ENCODE results near the gene TSNAX. TPM values are rescaled to one million over a fixed set of nuclear protein-coding genes. Genes with fewer than 3 reads are reported as not detected.

Gene TSNAX
- total RNA-seq, 4 donors from 2014 or later: 24.4 to 37.4 (median 33.5) TPM

DNA sequence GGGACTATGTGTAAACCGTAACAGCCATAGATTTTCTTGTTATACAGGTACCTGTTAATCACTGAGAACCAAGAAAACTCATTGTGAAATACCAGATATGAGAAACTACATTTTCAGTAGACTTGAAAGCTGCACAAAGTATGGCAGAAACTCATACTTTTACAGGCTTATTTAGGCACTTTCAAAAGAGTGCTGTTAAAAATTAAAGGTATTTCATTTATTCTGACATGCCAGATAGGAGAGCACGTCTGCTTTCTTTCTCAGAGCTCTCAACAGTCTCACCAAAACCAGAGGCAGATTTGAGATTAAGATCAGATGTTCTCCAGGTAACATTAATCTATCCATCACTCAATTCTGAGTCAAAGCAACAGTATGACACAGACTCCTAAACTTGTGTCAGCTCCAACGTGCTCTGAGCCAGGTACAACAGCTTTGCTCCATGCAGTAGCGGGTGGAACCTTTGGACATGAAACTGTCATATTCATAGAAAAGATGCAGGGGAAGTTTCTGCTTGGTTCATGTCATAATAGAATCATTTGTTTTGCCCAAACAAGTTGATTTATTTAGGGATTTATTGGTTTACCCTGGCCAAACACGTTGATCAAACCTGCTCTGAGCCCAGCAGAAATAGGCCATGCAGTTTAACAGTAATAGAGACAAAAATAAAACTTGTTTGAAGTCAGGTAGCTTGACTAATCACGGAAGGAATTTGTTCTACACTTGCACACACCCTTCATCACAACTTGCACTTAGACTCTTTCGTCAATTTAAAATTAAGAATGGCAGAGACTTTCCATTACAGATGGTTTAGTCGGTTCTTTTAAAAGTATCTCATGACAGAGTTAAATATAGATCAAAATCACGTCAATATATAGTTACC, 20.8 kb upstream of the TSNAX start:
- no peak overlapping the region for H3K27ac ChIP-seq
- H3K36me3 ChIP-seq: no peaks in the 10 kb centered on the region
- H3K4me3 ChIP-seq: no peak overlapping the region
- peaks cover 0 to 4% (median 0%) of the 10 kb centered on the region in 3 donors for H3K9me3 ChIP-seq
- WGBS, 2 donors (ENCODE audit: low coverage in 1 of 2): 60 to 72% methylated on average over 9 of the region's 9 CpGs
- H3K4me1 ChIP-seq: no peaks in the 10 kb centered on the region
- no peak for ATAC-seq
- no peaks in the 10 kb centered on the region for H3K27me3 ChIP-seq
- no peak for TF ChIP-seq POLR2AphosphoS5 (IDR thresholded peaks at IDR 0.05)
- no peak for TF ChIP-seq POLR2A (IDR thresholded peaks at IDR 0.05)

DNA sequence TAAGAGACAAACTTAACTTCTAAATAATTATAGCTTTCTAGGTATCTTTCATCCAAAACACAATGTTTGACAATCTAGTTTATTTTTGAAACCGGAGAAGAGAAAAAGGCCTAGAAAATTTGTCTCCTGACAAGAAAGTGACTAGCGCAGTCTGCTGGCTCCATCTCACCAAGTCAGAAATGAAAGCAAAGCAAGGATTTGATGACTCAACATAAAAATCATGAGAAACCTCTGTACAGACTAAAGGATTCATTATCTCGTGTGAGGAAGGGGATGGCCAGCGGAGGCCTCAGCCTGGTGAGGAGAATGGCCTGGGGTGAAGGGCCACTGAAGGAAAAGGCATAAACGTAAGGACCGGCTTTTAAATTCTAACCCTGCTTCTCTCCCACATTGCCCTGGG, 20.0 kb upstream of the TSNAX start:
- Histone ChIP-seq H3K4me3 (no peak overlapping the region), H3K27ac (no peak overlapping the region), H3K27me3 (no peaks in the 10 kb centered on the region), H3K9me3 (no peaks in the 10 kb centered on the region), H3K36me3 (no peaks in the 10 kb centered on the region), H3K4me1 (no peaks in the 10 kb centered on the region)
- TF ChIP-seq POLR2AphosphoS5 (IDR thresholded peaks at IDR 0.05) (no peak), POLR2A (IDR thresholded peaks at IDR 0.05) (no peak), EP300 (IDR thresholded peaks at IDR 0.05) (no peak)
- TF ChIP-seq, protein P1, sequence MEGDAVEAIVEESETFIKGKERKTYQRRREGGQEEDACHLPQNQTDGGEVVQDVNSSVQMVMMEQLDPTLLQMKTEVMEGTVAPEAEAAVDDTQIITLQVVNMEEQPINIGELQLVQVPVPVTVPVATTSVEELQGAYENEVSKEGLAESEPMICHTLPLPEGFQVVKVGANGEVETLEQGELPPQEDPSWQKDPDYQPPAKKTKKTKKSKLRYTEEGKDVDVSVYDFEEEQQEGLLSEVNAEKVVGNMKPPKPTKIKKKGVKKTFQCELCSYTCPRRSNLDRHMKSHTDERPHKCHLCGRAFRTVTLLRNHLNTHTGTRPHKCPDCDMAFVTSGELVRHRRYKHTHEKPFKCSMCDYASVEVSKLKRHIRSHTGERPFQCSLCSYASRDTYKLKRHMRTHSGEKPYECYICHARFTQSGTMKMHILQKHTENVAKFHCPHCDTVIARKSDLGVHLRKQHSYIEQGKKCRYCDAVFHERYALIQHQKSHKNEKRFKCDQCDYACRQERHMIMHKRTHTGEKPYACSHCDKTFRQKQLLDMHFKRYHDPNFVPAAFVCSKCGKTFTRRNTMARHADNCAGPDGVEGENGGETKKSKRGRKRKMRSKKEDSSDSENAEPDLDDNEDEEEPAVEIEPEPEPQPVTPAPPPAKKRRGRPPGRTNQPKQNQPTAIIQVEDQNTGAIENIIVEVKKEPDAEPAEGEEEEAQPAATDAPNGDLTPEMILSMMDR (IDR thresholded peaks at IDR 0.05): no peak
- WGBS, 2 donors (ENCODE audit: low coverage in 1 of 2): 71 to 72% methylated on average over 6 of the region's 6 CpGs
- ATAC-seq: no peak

DNA sequence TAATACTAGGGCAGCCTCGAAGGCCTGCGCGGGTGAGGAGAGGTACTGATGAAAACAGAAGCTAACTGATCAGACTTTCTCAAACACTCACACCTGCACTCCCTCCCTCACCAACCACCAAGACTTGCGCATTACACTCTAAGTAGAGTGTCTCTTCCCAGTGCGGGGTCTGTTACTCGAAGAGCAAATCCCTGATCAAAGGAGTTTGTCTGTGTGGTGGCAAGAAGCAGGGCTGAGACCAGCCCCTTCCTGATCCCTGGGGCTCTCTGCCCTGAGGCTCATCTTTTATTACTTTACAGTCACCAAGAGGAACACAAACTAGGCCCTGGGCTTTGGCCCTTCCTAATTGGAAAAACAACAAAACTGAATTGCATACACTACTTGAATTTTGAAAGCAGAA, 19.5 kb upstream of the TSNAX start:
- ATAC-seq: no peak
- Histone ChIP-seq H3K9me3 (no peaks in the 10 kb centered on the region), H3K36me3 (no peaks in the 10 kb centered on the region), H3K27ac (no peak overlapping the region), H3K4me1 (no peaks in the 10 kb centered on the region), H3K27me3 (no peaks in the 10 kb centered on the region), H3K4me3 (no peak overlapping the region)
- 73 to 81% methylated on average over 6 of the region's 6 CpGs for WGBS, 2 donors (ENCODE audit: low coverage in 1 of 2)
- TF ChIP-seq POLR2AphosphoS5 (IDR thresholded peaks at IDR 0.05): no peak
- TF ChIP-seq, protein P1 (IDR thresholded peaks at IDR 0.05): no peak
- no peak for TF ChIP-seq EP300 (IDR thresholded peaks at IDR 0.05)
- no peak for TF ChIP-seq POLR2A (IDR thresholded peaks at IDR 0.05)

DNA sequence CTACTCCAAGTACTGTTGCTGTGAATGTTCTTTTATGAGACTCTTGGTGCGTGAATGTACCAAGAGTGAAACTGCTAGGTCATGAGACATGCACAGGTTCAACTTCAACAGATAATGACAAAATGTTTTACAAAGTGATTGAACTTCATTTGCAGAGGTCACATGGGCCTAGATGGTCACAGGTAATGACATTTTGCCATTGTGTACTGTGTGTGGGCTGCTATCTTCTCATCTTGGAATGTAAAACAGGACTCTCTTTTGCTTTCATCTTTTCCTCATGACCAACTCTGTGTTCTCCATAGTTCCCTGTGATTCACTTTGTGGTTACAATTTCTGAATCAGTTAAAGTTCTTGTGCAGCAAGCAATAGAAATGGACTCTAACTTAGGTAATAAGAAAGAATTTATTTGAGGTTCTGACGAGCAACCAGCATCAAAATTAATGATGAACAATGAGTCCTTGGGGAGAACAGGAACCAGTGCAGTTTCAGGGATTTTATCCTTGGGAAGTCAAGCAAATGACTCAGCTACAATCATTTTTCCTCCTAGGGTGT, 16.2 kb upstream of the TSNAX start:
- no peak for ATAC-seq
- TF ChIP-seq EP300 (IDR thresholded peaks at IDR 0.05) (no peak), POLR2A (IDR thresholded peaks at IDR 0.05) (no peak), POLR2AphosphoS5 (IDR thresholded peaks at IDR 0.05) (no peak)
- TF ChIP-seq, protein P1 (IDR thresholded peaks at IDR 0.05): no peak

DNA sequence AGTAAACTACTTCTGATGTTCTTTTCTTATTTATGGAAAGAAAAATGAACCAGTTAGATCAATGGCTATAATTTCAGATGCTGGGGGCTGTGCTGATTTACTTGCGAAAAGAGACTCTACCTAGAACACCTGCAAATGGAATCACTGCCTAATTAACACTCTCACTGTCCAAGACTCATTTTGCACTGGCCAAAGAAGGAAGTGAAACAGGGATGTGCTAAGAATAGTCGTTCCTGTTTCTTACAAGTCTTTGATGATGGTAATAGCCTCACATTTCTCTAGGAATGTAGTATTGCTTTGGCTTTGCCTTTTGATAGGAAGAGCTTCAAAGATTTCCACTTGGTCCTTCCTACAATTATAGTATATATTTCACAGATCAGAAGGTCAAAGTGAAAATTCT, 12.7 kb upstream of the TSNAX start:
- Histone ChIP-seq H3K27ac (no peak overlapping the region), H3K4me1 (no peaks in the 10 kb centered on the region), H3K9me3 (no peaks in the 10 kb centered on the region), H3K27me3 (no peaks in the 10 kb centered on the region), H3K36me3 (no peaks in the 10 kb centered on the region), H3K4me3 (no peak overlapping the region)
- no peak for TF ChIP-seq POLR2A (IDR thresholded peaks at IDR 0.05)
- no peak for TF ChIP-seq POLR2AphosphoS5 (IDR thresholded peaks at IDR 0.05)
- TF ChIP-seq, protein P1 (IDR thresholded peaks at IDR 0.05): no peak
- TF ChIP-seq EP300 (IDR thresholded peaks at IDR 0.05): no peak
- ATAC-seq: no peak
- 70 to 76% methylated on average over 2 of the region's 2 CpGs for WGBS, 2 donors (ENCODE audit: low coverage in 1 of 2)

More for the DNA sequence above, 16.2 kb upstream of the TSNAX start:
- no peaks in the 10 kb centered on the region for H3K36me3 ChIP-seq
- H3K27me3 ChIP-seq: no peaks in the 10 kb centered on the region
- no peak overlapping the region for H3K27ac ChIP-seq
- H3K4me1 ChIP-seq: no peaks in the 10 kb centered on the region
- no peak overlapping the region for H3K4me3 ChIP-seq
- H3K9me3 ChIP-seq: no peaks in the 10 kb centered on the region
- WGBS, 2 donors (ENCODE audit: low coverage in 1 of 2): 74 to 83% methylated on average over 2 of the region's 2 CpGs
